ENCODE data around the gene TIGAR.

Gene TIGAR

DNA sequence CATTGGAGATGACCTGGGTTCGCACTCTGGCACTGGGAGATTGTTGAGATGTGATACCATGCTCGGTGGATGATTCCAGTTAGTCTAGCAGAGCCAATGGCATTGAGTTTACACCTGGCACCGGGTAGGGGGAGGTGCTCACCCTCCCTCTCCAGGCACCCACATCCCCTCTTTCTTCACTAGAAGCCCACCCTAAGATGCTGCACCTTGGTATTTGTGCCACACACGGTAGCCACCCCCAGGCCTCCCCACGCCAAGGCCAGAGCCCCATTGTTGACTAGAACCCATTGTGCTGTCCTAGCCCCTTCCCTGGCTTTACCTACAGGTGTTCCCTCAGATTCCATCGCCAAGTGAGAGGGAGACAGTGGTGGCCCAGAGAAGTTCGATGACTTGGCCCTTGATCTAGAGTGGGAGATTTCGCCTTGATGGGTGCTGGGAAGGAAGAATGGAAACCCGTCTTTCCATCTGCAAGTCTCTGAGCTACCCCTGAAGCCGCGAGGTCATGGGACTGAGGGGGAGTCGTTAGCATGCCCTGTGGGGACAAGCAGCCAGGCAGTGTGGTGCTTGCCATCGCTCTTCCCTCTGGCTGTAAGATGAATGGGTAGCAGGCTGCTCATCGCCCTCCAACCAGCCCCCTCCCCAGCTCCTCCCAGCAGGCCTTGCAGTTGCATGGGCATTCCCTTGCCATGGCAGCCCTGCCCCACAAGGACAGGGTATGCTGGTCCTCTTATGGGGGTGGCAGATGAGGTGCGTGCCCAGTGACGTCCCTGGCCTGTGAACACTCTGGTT, 38.7 kb upstream of the TIGAR start:
- Histone ChIP-seq H4K20me1 (ENCODE audit: low read depth, low read length) (no peaks in the 10 kb centered on the region), H3K4me3 (ENCODE audit: insufficient read depth, low read length, poor library complexity, severe bottlenecking) (no peak overlapping the region), H3K79me2 (ENCODE audit: insufficient read depth, low read length) (no peaks in the 10 kb centered on the region), H3F3A (ENCODE audit: insufficient read depth) (no peaks in the 10 kb centered on the region), H3K9me3 (ENCODE audit: insufficient read depth, low read length) (no peaks in the 10 kb centered on the region), H3K27ac (ENCODE audit: low read depth, low read length) (no peak overlapping the region), H3K9ac (ENCODE audit: low read length) (no peak overlapping the region), H3K36me3 (ENCODE audit: low read length) (no peaks in the 10 kb centered on the region), H3K27me3 (ENCODE audit: low read length) (no peaks in the 10 kb centered on the region), H2AFZ (ENCODE audit: low read depth, low read length, severe bottlenecking) (no peak overlapping the region), H3K4me2 (ENCODE audit: low read depth, low read length, poor library complexity, severe bottlenecking) (no peak overlapping the region), H3K9me2 (replicated peaks; ENCODE audit: insufficient read depth, low read length) (no peaks in the 10 kb centered on the region)
- TF ChIP-seq, protein P1, sequence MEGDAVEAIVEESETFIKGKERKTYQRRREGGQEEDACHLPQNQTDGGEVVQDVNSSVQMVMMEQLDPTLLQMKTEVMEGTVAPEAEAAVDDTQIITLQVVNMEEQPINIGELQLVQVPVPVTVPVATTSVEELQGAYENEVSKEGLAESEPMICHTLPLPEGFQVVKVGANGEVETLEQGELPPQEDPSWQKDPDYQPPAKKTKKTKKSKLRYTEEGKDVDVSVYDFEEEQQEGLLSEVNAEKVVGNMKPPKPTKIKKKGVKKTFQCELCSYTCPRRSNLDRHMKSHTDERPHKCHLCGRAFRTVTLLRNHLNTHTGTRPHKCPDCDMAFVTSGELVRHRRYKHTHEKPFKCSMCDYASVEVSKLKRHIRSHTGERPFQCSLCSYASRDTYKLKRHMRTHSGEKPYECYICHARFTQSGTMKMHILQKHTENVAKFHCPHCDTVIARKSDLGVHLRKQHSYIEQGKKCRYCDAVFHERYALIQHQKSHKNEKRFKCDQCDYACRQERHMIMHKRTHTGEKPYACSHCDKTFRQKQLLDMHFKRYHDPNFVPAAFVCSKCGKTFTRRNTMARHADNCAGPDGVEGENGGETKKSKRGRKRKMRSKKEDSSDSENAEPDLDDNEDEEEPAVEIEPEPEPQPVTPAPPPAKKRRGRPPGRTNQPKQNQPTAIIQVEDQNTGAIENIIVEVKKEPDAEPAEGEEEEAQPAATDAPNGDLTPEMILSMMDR (IDR thresholded peaks at IDR 0.05; ENCODE audit: insufficient read depth, low read length, poor library complexity, severe bottlenecking) = no peak
- TF ChIP-seq EZH2phosphoT487 (conservative IDR thresholded peaks at IDR 0.05; ENCODE audit: low read length) = no peak

DNA sequence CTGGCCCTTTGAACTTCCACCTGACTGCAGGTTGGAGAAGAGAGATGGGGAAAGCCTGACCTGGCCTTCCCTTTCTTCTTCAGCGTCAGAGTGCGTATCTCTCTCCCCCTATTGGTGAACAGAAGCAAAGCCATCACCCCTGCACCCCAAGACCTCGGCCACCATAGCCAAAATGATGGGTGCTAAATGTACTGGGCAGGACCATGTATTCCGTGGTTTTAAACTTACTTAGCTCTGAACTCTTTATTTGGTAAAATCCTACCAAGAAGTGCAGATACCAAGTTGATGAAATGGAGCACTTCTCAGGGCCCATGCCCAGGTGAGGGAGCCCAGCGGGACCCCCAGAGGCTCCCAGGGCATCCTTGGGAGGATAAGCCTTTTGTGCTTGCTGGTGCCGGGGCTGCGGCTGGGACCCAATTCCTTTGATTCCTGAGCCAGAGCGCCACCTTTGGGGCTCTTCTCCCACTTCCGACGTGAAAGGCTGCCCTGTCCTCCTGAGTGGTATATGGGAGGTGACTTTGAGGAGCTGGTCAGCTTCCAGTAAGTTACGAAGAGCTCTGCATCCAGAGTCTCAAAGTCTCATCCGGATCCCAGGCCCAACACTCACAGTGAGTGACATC, 38.0 kb upstream of the TIGAR start:
- Histone ChIP-seq H3K9me2 (replicated peaks; ENCODE audit: insufficient read depth, low read length) (no peaks in the 10 kb centered on the region), H3K4me3 (ENCODE audit: insufficient read depth, low read length, poor library complexity, severe bottlenecking) (no peak overlapping the region), H3K27ac (ENCODE audit: low read depth, low read length) (no peak overlapping the region), H3K79me2 (ENCODE audit: insufficient read depth, low read length) (no peaks in the 10 kb centered on the region), H3K9me3 (ENCODE audit: insufficient read depth, low read length) (no peaks in the 10 kb centered on the region), H3K4me2 (ENCODE audit: low read depth, low read length, poor library complexity, severe bottlenecking) (no peak overlapping the region), H3K9ac (ENCODE audit: low read length) (no peak overlapping the region), H3K27me3 (ENCODE audit: low read length) (no peaks in the 10 kb centered on the region), H4K20me1 (ENCODE audit: low read depth, low read length) (no peaks in the 10 kb centered on the region), H2AFZ (ENCODE audit: low read depth, low read length, severe bottlenecking) (no peak overlapping the region), H3F3A (ENCODE audit: insufficient read depth) (no peaks in the 10 kb centered on the region), H3K36me3 (ENCODE audit: low read length) (no peaks in the 10 kb centered on the region)
- no peak for TF ChIP-seq EZH2phosphoT487 (conservative IDR thresholded peaks at IDR 0.05; ENCODE audit: low read length)
- TF ChIP-seq, protein P1 (IDR thresholded peaks at IDR 0.05; ENCODE audit: insufficient read depth, low read length, poor library complexity, severe bottlenecking) = no peak

DNA sequence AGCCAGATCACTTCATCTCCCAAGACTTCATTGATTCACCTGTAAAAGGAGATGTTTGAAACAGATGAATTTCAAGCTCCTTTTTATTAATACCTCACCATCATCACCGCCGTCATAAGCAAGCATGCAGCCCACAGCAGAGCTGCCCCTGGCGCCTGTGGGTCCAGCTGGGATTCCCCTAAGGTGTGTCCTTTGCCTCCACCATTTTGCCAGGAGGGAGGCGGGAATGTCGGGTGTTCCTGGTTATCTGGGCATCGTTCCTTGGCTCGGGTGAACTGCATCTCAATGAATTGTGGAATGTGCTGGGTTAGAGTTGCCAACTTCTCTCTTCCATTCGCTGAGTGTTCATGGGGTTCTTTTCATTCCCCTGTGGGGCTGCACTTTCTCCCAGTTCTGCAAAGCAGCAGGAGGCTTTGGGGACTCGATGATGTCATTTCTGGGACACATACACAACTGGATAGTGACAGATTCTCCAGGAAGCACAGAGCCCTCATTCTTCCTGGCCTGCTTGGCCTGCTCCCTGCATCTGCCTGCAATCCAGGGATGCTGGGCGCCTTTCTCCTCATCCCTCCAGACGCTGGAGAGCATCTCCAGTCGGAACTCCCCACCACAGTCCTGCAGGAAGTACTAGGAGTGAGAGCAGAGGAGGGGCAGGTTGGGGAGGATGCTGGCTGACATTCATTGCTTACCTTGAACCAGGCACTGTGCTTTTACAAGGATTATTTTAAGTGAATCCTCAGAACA, 37.3 kb upstream of the TIGAR start:
- no peak overlapping the region for H3K27ac ChIP-seq (ENCODE audit: low read depth, low read length)
- no peak overlapping the region for H2AFZ ChIP-seq (ENCODE audit: low read depth, low read length, severe bottlenecking)
- H3K4me2 ChIP-seq (ENCODE audit: low read depth, low read length, poor library complexity, severe bottlenecking) = no peak overlapping the region
- no peaks in the 10 kb centered on the region for H3K79me2 ChIP-seq (ENCODE audit: insufficient read depth, low read length)
- H3K4me3 ChIP-seq (ENCODE audit: insufficient read depth, low read length, poor library complexity, severe bottlenecking) = no peak overlapping the region
- no peaks in the 10 kb centered on the region for H3K27me3 ChIP-seq (ENCODE audit: low read length)
- H3K9ac ChIP-seq (ENCODE audit: low read length) = no peak overlapping the region
- H4K20me1 ChIP-seq (ENCODE audit: low read depth, low read length) = no peaks in the 10 kb centered on the region
- H3K36me3 ChIP-seq (ENCODE audit: low read length) = no peaks in the 10 kb centered on the region
- no peak for TF ChIP-seq EZH2phosphoT487 (conservative IDR thresholded peaks at IDR 0.05; ENCODE audit: low read length)
- TF ChIP-seq, protein P1 (IDR thresholded peaks at IDR 0.05; ENCODE audit: insufficient read depth, low read length, poor library complexity, severe bottlenecking) = no peak
- H3K9me2 ChIP-seq (replicated peaks; ENCODE audit: insufficient read depth, low read length) = no peaks in the 10 kb centered on the region
- H3K9me3 ChIP-seq (ENCODE audit: insufficient read depth, low read length) = no peaks in the 10 kb centered on the region
- H3F3A ChIP-seq (ENCODE audit: insufficient read depth) = no peaks in the 10 kb centered on the region
